Upper lobe of left lung (tissue), 6 donors: Measurements from ENCODE around the gene HNRNPH1. TPM values are rescaled to one million over a fixed set of nuclear protein-coding genes. Genes with fewer than 3 reads are reported as not detected.

Source experiments
- ATAC-seq, 2 donors: fragments of 200-7000 bp; cut with Tn5 transposase; one replicate each; pipeline ENCODE4 v1.9.1; 2022; ENCODE audit warnings: mild to moderate bottlenecking in 2 of 2, moderate library complexity in 2 of 2; ENCODE audit not compliant: low FRiP score in 2 of 2
- DNase-seq, 2 donors: peaks; one replicate each; pipeline ENCODE4 v3.0.0-alpha.2; 2019 to 2020
- H3K27ac ChIP-seq, 4 donors: fragments of 200-600 bp; sonication (generic); one replicate each; pipeline ENCODE4 v1.5.1; 2016 to 2019
- H3K27me3 ChIP-seq, 4 donors: fragments of 200-600 bp; sonication (generic); one replicate each; pipeline ENCODE4 v1.5.1; 2017 to 2019
- H3K36me3 ChIP-seq, 4 donors: fragments of 200-600 bp; sonication (generic); one replicate each; pipeline ENCODE4 v1.5.1; 2016 to 2019
- H3K4me1 ChIP-seq, 4 donors: fragments of 200-600 bp; sonication (generic); one replicate each; pipeline ENCODE4 v1.5.1; 2018 to 2019
- H3K4me3 ChIP-seq, 4 donors: fragments of 200-600 bp; sonication (generic); one replicate each; pipeline ENCODE4 v1.5.1; 2017 to 2019; ENCODE audit warnings: mild to moderate bottlenecking in 2 of 4, moderate library complexity in 1 of 4
- H3K9me3 ChIP-seq, 4 donors: fragments of 200-600 bp; sonication (generic); one replicate each; pipeline ENCODE4 v1.5.1; 2018 to 2019
- EP300 ChIP-seq, 4 donors: sonication (generic); formaldehyde crosslinking; IDR thresholded peaks; one replicate each; pipeline ENCODE4 v1.5.1; 2017; ENCODE audit warnings: antibody characterized with exemption in 4 of 4, control low read depth in 2 of 4
- POLR2A ChIP-seq, 4 donors: fragments of 450-650 bp; IDR thresholded peaks; one replicate each; pipeline ENCODE4 v1.5.1; 2016 to 2017; ENCODE audit warnings: antibody characterized with exemption in 4 of 4, mild to moderate bottlenecking in 2 of 4
- POLR2AphosphoS5 ChIP-seq, 2 donors: sonication (generic); formaldehyde crosslinking; IDR thresholded peaks; one replicate each; pipeline ENCODE4 v1.5.1; 2017; ENCODE audit warnings: antibody characterized with exemption in 2 of 2
- WGBS, 2 donors: methylation state at CpG; one replicate each; pipeline ENCODE4 v1.1.5; 2017 to 2018; 5-methylcytosine and 5-hydroxymethylcytosine counted together
- total RNA-seq, 6 donors: library from RNA; depleted of rRNA in 4 of 6; stranded (reverse); fragments of >200 nt in 4 of 6; gene quantifications; one replicate each; pipeline versions ENCODE4 v1.1.0 to v1.2.1, GENCODE V29; 2016 to 2021
- TF ChIP-seq, protein P1 (sequence below), 6 experiments: fragments of 450-650 bp in 4 of 6; fragments of 200-600 bp in 2 of 6; sonication (generic) in 2 of 6; IDR thresholded peaks; one replicate each; pipeline ENCODE4 v1.5.1; 2016 to 2019; ENCODE audit warnings: antibody characterized with exemption in 6 of 6
- donor health status: DM: no; HTN: no; CAD: no; lungs with moderate emphysema.
- donor health status: DM: no; HTN: yes; CAD: no; lungs with severe emphysema.

The HNRNPH1 gene
- total RNA-seq, 6 donors from 2014 or later, result 366 to 1,930 (median 429) TPM

GRCh38 chr5:179615203-179615602, 8.3 kb downstream of the HNRNPH1 start:
- no peak for TF ChIP-seq POLR2A (IDR thresholded peaks at IDR 0.05)
- no peak for TF ChIP-seq EP300 (IDR thresholded peaks at IDR 0.05)
- no peaks in the 10 kb centered on the region for H3K9me3 ChIP-seq
- 41 to 47% methylated on average over 2 of the region's 2 CpGs for WGBS, 2 donors
- no peak for ATAC-seq
- no peak for DNase-seq
- peaks cover 50 to 64% (median 54%) of the 10 kb centered on the region in 4 donors for H3K4me1 ChIP-seq
- no peak overlapping the region for H3K27ac ChIP-seq
- no peaks in the 10 kb centered on the region for H3K27me3 ChIP-seq
- H3K4me3 ChIP-seq, result no peak overlapping the region
- peaks cover 72 to 98% (median 81%) of the 10 kb centered on the region in 4 donors for H3K36me3 ChIP-seq

DNA sequence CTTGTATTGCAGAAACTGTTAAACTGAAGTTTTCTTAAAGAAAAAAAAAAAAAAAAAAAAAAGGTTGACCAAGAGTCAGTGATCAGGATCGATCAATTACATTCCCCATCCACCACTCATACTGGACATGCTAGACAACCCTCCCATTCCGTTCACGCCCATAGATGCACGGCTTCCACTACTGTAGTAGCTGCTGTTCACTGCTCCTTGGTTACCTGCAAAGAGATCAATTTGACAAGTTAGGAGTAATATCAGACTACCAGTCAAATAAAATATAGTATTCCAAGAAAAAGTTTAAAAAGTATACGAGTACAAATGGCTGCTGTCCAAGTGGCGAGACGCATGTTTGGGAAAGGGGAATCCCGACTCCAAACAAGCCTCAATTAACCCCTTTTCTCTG, 8.7 kb downstream of the HNRNPH1 start:
- no peak for TF ChIP-seq POLR2AphosphoS5 (IDR thresholded peaks at IDR 0.05)
- no peak for TF ChIP-seq EP300 (IDR thresholded peaks at IDR 0.05)
- no peak for TF ChIP-seq POLR2A (IDR thresholded peaks at IDR 0.05)
- TF ChIP-seq, protein P1, sequence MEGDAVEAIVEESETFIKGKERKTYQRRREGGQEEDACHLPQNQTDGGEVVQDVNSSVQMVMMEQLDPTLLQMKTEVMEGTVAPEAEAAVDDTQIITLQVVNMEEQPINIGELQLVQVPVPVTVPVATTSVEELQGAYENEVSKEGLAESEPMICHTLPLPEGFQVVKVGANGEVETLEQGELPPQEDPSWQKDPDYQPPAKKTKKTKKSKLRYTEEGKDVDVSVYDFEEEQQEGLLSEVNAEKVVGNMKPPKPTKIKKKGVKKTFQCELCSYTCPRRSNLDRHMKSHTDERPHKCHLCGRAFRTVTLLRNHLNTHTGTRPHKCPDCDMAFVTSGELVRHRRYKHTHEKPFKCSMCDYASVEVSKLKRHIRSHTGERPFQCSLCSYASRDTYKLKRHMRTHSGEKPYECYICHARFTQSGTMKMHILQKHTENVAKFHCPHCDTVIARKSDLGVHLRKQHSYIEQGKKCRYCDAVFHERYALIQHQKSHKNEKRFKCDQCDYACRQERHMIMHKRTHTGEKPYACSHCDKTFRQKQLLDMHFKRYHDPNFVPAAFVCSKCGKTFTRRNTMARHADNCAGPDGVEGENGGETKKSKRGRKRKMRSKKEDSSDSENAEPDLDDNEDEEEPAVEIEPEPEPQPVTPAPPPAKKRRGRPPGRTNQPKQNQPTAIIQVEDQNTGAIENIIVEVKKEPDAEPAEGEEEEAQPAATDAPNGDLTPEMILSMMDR (IDR thresholded peaks at IDR 0.05), result no peak
- Histone ChIP-seq H3K36me3 (peaks cover 68 to 98% (median 84%) of the 10 kb centered on the region in 4 donors), H3K4me3 (no peak overlapping the region), H3K27ac (no peak overlapping the region), H3K4me1 (peaks cover 45 to 59% (median 50%) of the 10 kb centered on the region in 4 donors), H3K27me3 (no peaks in the 10 kb centered on the region), H3K9me3 (no peaks in the 10 kb centered on the region)
- ATAC-seq (no peak), DNase-seq (no peak)
- WGBS, 2 donors, result 61 to 70% methylated on average over 8 of the region's 8 CpGs

- DNase-seq, result no peak
- H3K9me3 ChIP-seq, result no peaks in the 10 kb centered on the region
- WGBS, 2 donors, result 78 to 80% methylated on average over 8 of the region's 8 CpGs
- H3K36me3 ChIP-seq, result peaks cover 61 to 97% (median 89%) of the 10 kb centered on the region in 4 donors
- ATAC-seq, result no peak
- TF ChIP-seq POLR2A (IDR thresholded peaks at IDR 0.05) (no peak), POLR2AphosphoS5 (IDR thresholded peaks at IDR 0.05) (no peak)
- TF ChIP-seq, protein P1 (IDR thresholded peaks at IDR 0.05), result no peak
- no peaks in the 10 kb centered on the region for H3K27me3 ChIP-seq
- no peak overlapping the region for H3K4me3 ChIP-seq
- H3K27ac ChIP-seq, result no peak overlapping the region
- H3K4me1 ChIP-seq, result peaks cover 34 to 50% (median 38%) of the 10 kb centered on the region in 4 donors
These were observed 9.9 kb downstream of the HNRNPH1 start for GRCh38 chr5:179613460-179614071.

GRCh38 chr5:179612577-179613459, 10.7 kb downstream of the HNRNPH1 start:
- Histone ChIP-seq H3K27me3 (no peaks in the 10 kb centered on the region), H3K36me3 (peaks cover 61 to 97% (median 88%) of the 10 kb centered on the region in 4 donors), H3K27ac (no peak overlapping the region), H3K4me1 (peaks cover 26 to 42% (median 32%) of the 10 kb centered on the region in 4 donors), H3K4me3 (no peak overlapping the region), H3K9me3 (no peaks in the 10 kb centered on the region)
- no peak for TF ChIP-seq POLR2A (IDR thresholded peaks at IDR 0.05)
- TF ChIP-seq, protein P1 (IDR thresholded peaks at IDR 0.05), result no peak
- TF ChIP-seq POLR2AphosphoS5 (IDR thresholded peaks at IDR 0.05), result no peak
- no peak for TF ChIP-seq EP300 (IDR thresholded peaks at IDR 0.05)
- 77 to 79% methylated on average over 21 of the region's 21 CpGs for WGBS, 2 donors
- no peak for ATAC-seq
- DNase-seq, result no peak

DNA sequence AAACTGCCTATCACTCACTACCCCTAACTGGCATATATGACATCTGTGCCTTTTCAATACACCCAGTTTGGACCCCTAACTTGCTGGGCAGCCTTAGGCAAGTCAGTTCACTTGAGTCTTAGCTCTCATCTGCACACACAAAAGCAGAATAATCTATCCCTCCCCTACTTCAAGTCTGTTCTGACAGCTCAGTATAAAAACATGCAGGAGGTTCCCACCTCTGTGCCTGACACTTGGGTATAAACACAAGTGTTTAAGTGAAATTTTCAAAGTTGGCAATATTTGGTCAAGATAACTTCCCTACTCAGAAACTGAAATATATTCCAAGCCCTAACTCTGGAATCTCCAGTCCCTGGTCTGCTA, 12.6 kb downstream of the HNRNPH1 start:
- no peak for ATAC-seq
- no peak for DNase-seq
- Histone ChIP-seq H3K4me1 (peaks cover 17 to 25% (median 20%) of the 10 kb centered on the region in 4 donors), H3K4me3 (no peak overlapping the region), H3K36me3 (peaks cover 43 to 96% (median 88%) of the 10 kb centered on the region in 4 donors), H3K27ac (no peak overlapping the region), H3K9me3 (no peaks in the 10 kb centered on the region), H3K27me3 (no peaks in the 10 kb centered on the region)
- TF ChIP-seq POLR2AphosphoS5 (IDR thresholded peaks at IDR 0.05) (no peak), EP300 (IDR thresholded peaks at IDR 0.05) (no peak), POLR2A (IDR thresholded peaks at IDR 0.05) (no peak)
- TF ChIP-seq, protein P1 (IDR thresholded peaks at IDR 0.05), result no peak
